HFF-Myc (cell line): Measurements from ENCODE around the gene BANK1.

Source experiments
- DNase-seq: peaks from one replicate; pipeline ENCODE4 v3.0.0-alpha.2; 2011; ENCODE audit warnings: low read depth; ENCODE audit errors: extremely low read depth
- H3K4me3 ChIP-seq: replicated peaks from 2 replicates; pipeline ENCODE4 v1.5.1; 2011; ENCODE audit warnings: low read depth, mild to moderate bottlenecking, control low read depth, low read length
- CTCF ChIP-seq: IDR thresholded peaks from 2 replicates; pipeline ENCODE4 v1.5.1; 2012; ENCODE audit warnings: mild to moderate bottlenecking, low read depth, low read length, control low read depth; ENCODE audit errors: missing control alignments

The BANK1 gene

DNA sequence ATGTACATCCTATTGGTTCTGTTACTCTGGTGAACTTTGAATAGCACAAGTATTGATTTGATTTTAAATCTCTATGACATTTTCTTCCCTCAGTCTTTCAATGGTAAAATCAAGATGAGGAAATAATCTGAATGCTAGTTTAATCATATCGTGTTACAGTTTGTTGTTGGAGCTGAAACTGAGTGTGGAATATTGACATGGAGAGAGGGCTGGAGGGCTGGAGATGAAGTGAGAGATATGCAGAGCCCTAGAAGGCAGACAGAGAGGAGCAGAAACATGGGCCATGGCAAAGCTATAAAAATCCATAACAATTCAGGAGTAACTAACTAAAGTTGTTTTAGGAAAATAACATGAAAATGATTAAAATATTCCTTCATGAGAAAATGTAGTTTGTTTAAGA is 141.1 kb downstream of the BANK1 start:
- no peak for TF ChIP-seq CTCF
- DNase-seq = no peak
- no peak overlapping the region for H3K4me3 ChIP-seq

DNA sequence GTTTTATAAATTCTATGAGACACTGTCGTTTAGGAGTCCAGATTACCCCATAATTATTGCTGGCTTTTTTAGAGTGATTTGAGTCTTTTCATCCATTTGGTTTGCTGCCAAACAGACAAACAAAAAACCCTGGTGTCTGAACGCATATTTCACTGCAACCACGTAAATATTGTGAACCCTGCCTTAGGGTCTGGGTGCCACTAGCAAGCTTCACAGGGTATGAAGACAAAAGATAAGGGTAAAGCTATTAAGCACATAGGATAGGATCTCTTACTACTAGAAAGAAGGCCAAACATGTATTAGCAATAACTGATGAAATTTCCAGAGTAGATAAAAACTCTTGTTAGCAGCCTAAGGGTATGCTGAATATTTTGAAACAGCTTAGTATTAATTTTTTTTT is 143.3 kb downstream of the BANK1 start:
- H3K4me3 ChIP-seq = no peak overlapping the region
- no peak for TF ChIP-seq CTCF
- no peak for DNase-seq

DNA sequence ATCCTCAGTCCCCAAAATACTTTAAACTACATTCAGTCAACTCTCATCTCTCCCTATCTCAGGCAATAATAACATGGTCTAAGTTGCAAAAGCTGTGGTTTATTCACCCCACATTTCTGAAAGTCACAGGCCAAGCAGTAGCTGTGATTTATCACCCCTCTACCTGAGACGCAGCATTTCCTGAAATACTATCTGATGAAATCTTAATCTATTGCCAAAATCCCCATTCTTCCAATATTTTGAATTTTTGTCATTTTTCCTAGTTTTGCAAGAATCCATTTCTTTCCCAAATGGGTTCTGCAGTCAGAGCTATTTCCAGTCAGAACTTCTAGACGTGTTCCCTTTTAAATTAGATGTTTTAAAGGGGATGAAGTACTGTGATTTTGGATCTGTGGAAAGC is 148.3 kb downstream of the BANK1 start:
- DNase-seq = no peak
- TF ChIP-seq CTCF = no peak
- H3K4me3 ChIP-seq = no peak overlapping the region

GRCh38 chr4:101941816-101942358 is 151.4 kb downstream of the BANK1 start:
- TF ChIP-seq CTCF = no peak
- no peak overlapping the region for H3K4me3 ChIP-seq
- DNase-seq = no peak

DNA sequence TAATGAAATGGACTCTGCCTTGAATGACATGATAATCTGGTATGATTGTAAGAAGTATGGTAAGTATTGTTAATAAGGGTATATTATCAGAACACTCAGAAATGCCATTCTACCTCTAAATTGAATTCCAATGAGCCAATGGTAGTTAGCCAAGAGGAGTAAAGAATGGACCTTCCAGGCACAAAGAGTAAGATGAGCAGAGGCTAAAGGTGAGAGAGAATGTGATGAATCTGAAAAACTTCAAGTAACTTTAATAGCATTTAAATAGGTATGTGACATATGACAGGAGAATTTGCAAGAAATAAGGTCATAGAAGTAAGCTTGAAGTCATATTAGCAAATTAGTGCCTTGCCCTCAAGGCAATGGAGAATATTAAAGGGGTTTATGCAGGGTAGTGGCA is 152.4 kb downstream of the BANK1 start:
- no peak for DNase-seq
- no peak overlapping the region for H3K4me3 ChIP-seq
- no peak for TF ChIP-seq CTCF

- no peak overlapping the region for H3K4me3 ChIP-seq
- peak; percentile 0 for DNase-seq
- no peak for TF ChIP-seq CTCF
These were observed 154.1 kb downstream of the BANK1 start for GRCh38 chr4:101944649-101945048.

GRCh38 chr4:101948055-101948454 is 157.5 kb downstream of the BANK1 start:
- DNase-seq = no peak
- TF ChIP-seq CTCF = no peak

More at GRCh38 chr4:101948055-101948454, 157.5 kb downstream of the BANK1 start:
- no peak overlapping the region for H3K4me3 ChIP-seq
